Measurements from ENCODE around the gene HLA-E.
"Not testable (repeated sequence)": the region's sequence is repeated elsewhere in the genome, so short reads cannot be mapped to it uniquely, and the experiment has no call there.

Gene HLA-E

DNA sequence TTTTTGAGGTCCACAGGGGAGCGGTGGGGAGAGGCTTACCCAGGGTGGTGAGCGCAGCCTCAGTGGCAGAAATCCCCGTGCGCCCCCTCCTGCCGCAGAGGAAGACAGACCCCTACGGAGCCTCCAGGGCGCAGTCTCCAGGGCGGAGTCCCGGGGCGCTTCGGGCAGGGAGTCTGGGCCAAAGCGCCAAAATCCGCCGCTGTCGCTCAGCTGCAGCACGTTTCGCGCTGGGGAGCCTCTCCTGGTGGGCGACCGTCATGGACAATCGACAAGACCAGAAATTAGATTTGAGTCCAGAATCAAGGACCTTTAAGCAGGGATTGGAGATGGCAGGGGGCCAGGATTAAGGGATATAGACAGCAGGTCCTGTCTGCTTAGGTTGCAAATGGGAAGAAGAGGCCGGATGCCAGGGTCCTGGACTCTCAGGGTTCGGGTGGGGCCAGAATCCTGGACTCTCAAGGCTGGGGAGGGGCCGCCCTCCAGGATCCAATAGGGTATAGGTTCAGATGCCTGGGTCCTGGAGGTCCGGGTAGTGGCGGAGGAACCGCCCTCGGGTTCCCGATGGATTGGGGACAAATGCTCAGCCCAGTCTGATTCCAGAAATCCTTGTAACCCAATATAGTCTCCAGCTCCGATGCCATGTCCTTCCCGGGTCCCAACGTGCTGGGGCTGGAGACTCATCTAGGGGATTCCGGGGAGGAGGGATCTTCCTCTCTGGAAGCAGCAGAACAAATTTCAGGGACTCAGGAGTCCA, 7.9 kb upstream of the HLA-E start:
- no peak for DNase-seq

- DNase-seq = peak; percentile 89
Observed at GRCh38 chr6:30481965-30482644, 7.2 kb upstream of the HLA-E start.

- peak; percentile 84 for DNase-seq
Observed at GRCh38 chr6:30483677-30484279, 5.5 kb upstream of the HLA-E start.

DNA sequence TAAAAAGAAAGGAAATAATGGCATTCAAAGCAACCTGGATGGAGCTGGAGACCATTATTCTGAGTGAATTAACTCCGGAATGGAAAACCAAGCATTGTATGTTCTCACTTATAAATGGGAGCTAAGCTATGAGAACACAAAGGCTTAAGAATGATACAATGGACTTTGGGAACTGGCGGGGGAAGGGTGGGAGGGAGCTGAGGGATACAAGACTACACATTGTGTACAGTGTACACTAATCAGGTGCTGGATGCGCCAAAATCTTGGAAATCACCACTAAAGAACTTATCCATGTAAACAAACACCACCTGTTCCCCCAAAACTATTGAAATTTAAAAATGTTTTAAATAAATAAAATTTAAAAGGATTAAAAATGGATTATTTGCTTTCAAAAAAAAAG, 4.1 kb upstream of the HLA-E start:
- no peak for DNase-seq

DNA sequence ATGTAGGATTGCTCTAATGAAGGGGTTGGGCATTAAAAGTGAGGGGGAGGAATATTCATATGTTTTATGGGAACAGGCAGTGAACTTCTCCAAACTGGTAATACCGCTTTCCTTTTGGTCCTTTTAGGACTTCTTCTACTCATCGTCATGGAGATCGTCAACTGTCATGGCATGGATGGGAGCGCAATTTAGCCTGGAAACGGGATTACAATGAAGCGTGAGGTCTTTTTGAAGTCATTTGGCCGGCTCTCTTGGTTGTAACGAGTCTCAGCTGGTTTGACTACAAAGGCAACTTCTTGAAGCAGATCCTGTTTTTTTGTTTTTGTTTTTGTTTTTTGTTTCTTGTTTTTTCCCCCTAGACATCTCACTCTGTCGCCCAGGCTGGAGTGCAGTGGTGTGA, 1.4 kb upstream of the HLA-E start:
- no peak for DNase-seq

DNA sequence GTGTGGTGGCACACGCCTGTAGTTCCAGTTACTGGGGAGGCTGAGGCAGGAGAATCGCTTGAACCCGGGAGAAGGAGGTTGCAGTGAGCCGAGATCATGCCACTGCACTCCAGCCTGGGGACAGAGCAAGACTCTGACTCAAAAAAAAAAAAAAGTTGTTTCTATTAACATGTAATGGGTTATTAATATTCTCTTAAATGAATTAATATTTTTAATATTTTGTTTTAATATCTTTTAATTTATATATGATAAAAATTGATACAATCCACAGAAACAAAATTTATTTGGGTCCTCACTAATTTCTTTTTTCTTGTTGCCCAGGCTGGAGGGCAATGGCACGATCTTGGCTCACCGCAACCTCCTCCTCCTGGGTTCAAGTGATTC, 620 bp upstream of the HLA-E start:
- DNase-seq = not testable (repeated sequence)

DNA sequence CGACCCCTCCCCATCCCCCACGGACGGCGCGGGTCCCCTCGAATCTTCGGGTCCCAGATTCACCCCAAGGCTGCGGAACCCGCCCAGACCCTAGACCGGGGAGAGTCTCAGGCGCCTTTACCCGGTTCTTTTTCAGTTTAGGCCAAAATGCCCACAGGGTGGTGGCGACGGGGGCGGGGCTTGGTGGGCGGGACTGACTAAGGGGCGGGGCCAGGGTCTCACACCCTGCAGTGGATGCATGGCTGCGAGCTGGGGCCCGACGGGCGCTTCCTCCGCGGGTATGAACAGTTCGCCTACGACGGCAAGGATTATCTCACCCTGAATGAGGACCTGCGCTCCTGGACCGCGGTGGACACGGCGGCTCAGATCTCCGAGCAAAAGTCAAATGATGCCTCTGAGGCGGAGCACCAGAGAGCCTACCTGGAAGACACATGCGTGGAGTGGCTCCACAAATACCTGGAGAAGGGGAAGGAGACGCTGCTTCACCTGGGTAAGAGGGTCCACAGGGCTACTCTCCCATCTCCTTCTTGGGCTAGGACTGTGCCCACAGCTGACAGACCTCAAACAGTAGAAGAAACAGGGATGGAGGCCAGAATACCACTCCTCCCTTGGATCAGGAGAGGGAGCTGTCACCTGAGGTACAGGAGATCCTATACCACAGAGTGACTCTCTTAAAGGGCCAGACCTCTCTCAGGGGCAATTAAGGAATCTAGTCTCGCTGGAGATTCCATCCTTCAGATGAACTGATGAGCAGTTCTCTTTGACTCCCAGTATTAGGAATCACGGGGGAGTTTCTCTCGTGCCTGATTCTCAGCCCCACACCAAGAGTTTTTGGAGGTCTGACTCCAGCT, 942 bp downstream of the HLA-E start:
- DNase-seq = peak; percentile 89

- not testable (repeated sequence) for DNase-seq
Observed at GRCh38 chr6:30491291-30491953, 2.1 kb downstream of the HLA-E start.

DNA sequence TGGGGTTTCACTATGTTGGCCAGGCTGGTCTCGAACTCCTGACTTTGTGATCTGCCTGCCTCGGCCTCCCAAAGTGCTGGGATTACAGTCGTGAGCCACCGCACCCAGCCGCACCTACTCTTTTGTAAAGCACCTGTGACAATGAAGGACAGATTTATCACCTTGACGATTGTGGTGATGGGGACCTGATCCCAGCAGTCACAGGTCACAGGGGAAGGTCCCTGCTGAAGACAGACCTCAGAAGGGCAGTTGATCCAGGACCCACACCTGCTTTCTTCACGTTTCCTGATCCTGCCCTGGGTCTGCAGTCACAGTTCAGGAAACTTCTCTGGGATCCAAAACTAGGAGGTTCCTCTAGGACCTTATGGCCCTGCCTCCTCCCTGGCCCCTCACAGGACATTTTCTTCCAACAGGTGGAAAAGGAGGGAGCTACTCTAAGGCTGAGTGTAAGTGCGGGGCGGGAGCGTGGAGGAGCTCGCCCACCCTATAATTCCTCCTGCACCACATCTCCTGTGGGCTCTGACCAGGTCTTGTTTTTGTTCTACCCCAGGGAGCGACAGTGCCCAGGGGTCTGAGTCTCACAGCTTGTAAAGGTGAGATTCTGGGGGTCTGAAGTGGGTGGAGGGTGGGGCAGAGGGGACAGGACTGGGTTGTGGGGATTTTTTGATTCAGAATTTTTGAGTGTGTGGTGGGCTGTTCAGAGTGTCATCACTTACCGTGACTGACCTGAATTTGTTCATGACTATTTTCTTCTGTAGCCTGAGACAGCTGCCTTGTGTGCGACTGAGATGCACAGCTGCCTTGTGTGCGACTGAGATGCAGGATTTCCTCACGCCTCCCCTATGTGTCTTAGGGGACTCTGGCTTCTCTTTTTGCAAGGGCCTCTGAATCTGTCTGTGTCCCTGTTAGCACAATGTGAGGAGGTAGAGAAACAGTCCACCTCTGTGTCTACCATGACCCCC, 3.0 kb downstream of the HLA-E start:
- no peak for DNase-seq

- no peak for DNase-seq
Observed at GRCh38 chr6:30493643-30494250, 4.4 kb downstream of the HLA-E start.

DNA sequence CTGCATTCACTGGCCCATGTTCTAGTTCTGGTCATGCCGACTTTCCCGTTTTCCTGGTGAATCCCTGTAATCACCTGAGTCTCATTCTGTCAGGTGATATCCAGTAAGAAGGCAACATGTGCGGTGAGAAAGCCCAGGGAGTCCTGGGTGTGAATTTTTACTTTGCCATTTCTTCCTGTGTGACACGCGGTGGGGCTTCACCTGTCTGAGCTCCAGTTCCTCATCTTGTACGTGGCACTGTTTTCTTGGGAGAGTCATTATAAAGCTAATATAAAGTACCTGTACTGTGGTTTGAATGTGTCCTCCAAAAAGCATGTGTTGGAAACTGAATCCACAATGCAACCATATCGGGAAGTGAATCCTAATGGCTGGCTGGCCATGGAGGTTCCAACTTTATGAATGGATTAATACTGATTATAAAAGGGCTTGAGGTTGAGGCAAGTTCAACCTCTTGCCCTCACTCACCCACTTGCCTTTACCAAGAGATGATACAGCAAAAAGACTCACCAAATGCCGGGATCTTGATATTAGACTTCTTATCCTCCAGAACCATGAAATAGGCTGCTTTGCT, 5.1 kb downstream of the HLA-E start:
- peak; percentile 57 for DNase-seq

- not testable (repeated sequence) for DNase-seq
Observed at GRCh38 chr6:30495060-30495459, 5.8 kb downstream of the HLA-E start.

DNA sequence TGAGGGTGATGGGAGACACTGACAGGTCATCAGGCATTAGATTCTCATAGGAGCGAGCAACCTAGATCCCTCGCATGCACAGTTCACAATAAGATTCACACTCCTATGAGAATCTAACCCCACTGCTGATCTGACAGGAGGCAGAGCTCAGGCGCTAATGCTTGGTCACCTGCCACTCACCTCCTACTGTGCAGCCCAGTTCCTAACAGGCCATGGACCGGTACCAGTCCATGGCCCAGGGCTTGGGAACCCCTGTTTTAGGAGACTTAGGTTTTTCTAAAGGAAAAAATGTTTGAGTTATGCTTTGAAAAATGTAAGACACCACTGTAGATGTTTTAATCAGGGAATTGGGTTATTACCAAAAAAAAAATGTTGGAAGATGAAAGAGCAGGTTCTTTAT, 6.7 kb downstream of the HLA-E start:
- DNase-seq = no peak

DNA sequence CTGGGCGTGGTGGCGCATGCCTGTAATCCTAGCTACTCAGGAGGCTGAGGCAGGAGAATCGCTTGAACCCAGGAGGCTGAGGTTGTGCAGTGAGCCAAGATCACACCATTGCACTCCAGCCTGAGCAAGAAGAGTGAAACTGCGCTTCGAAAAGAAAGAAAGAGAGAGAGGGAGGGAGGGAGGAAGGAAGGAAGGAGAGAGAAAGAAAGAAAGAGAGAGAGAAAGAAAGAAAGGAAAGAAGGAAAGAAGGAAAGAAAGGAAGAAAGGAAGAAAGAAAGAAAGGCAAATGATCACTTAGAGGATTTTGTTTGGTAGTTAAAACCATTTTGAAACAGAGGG, 7.9 kb downstream of the HLA-E start:
- not testable (repeated sequence) for DNase-seq

DNA sequence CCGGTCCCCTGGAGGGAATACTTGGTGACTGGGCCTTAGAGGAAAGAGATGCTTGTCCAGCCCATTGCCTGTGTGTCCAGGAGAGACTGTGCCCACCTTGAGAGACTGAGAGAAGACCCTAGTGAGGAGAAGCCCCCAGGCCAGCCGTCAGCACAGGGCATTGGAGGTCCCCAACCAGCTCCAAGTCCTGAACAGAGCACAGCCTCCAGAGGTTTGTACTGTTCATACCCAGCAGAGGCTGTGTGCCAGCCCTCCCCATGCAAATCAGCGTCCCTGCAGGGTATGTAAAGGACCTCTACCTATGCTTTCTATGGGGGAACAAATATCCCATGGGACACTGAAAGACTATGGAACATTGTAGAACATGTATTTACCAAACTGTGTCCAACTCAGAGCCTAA, 8.4 kb downstream of the HLA-E start:
- DNase-seq = no peak

DNA sequence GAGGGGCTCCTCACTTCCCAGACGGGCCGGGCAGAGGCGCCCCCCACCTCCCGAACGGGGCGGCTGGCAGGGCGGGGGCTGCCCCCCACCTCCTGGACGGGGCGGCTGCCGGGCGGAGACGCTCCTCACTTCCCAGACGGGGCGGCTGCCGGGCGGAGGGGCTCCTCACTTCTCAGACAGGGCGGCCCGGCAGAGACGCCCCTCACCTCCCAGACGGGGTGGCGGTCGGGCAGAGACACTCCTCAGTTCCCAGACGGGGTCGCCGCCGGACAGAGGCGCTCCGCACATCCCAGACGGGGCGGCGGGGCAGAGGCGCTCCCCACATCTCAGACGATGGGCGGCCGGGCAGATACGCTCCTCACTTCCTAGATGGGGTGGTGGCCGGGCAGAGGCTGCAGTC, 9.4 kb downstream of the HLA-E start:
- not testable (repeated sequence) for DNase-seq

DNA sequence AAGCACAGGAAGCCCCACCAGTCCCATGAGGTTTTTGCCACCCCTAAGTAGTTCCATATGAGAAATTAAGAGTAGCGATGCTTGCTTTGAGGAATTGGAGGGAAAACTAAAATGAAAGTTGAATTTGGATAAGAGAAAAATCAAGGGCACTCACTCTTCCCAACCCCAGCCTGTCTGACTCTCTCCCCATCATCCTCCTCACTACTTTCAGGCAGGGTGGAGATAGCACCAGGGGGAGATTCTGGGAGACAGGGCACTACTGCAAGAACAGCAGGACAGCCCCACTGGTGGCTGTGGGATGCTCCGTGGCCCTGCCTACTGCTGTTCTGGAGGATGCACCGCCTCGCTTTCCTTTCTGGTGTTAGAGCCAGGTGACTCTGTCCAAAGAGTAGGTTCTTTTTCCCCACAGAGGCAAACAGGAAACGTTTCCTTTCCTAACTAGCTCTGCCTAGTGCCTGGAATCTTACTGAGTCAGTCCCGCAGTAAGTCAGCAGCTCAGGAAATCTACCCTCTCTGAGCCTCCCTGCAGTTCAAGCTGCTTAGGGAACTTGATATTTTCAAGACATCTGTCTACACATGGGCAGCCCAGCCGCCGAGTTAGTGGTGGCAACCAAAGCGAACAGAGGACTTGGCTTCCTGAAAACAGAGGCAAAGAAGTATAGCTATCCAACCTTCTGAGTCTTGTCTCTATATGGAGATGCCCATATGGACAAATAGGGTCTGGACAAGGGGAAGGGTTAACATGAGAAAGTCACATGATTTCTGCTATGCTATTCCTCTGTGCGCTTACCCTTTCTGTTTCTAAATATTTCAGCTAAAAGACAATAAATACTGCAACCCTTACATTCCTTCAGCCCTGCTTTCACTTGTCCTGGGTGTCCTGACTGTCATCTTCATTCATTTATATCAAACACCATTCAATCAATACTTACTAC, 11.4 kb downstream of the HLA-E start:
- DNase-seq = no peak

- peak; percentile 33 for DNase-seq
Observed at GRCh38 chr6:30507849-30508827, 18.8 kb downstream of the HLA-E start.
